H9 (cell line): Measurements from ENCODE around the gene GJA8. TPM values are rescaled to one million over a fixed set of nuclear protein-coding genes. Genes with fewer than 3 reads are reported as not detected.
"Not testable (repeated sequence)": the region's sequence is repeated elsewhere in the genome, so short reads cannot be mapped to it uniquely, and the experiment has no call there.

ENCODE experiments used
- DNase-seq: peaks from one replicate; pipeline ENCODE4 v3.0.0-alpha.2; 2017
- H2AFZ ChIP-seq: one replicate; pipeline ENCODE4 v1.6.1; 2013; ENCODE audit warnings: mild to moderate bottlenecking, low read length, control low read depth, moderate library complexity
- H2AK5ac ChIP-seq: 2 replicates; pipeline ENCODE4 v1.6.1; 2013; ENCODE audit warnings: low read length, control low read depth, mixed read lengths; ENCODE audit not compliant: insufficient read length
- H2BK120ac ChIP-seq: one replicate; pipeline ENCODE4 v1.6.1; 2013; ENCODE audit warnings: low read depth, mild to moderate bottlenecking, low read length, control low read depth, inconsistent platforms; ENCODE audit not compliant: poor library complexity, severe bottlenecking
- H2BK12ac ChIP-seq: 2 replicates; pipeline ENCODE4 v1.6.1; 2013; ENCODE audit warnings: low read length, control low read depth, mixed read lengths, low read depth; ENCODE audit not compliant: insufficient read length
- H2BK15ac ChIP-seq: 2 replicates; pipeline ENCODE4 v1.6.1; 2013; ENCODE audit warnings: low read depth, low read length, control low read depth
- H2BK20ac ChIP-seq: one replicate; pipeline ENCODE4 v1.6.1; 2013; ENCODE audit warnings: low read depth, mild to moderate bottlenecking, low read length, control low read depth, inconsistent platforms; ENCODE audit not compliant: poor library complexity, severe bottlenecking
- H2BK5ac ChIP-seq: 2 replicates; pipeline ENCODE4 v1.6.1; 2013; ENCODE audit warnings: low read length, control low read depth, mixed read lengths; ENCODE audit not compliant: insufficient read length
- H3K14ac ChIP-seq: 2 replicates; pipeline ENCODE4 v1.6.1; 2013; ENCODE audit warnings: low read length, control low read depth; ENCODE audit not compliant: insufficient read depth
- H3K18ac ChIP-seq: 2 replicates; pipeline ENCODE4 v1.6.1; 2013; ENCODE audit warnings: low read depth, mild to moderate bottlenecking, mixed read lengths, low read length, control low read depth; ENCODE audit not compliant: insufficient read length
- H3K23ac ChIP-seq: 2 replicates; pipeline ENCODE4 v1.6.1; 2013; ENCODE audit warnings: low read length, control low read depth, mixed read lengths, low read depth; ENCODE audit not compliant: insufficient read length
- H3K23me2 ChIP-seq: 2 replicates; pipeline ENCODE4 v1.6.1; 2013; ENCODE audit warnings: low read depth, mild to moderate bottlenecking, mixed read lengths, low read length, control low read depth; ENCODE audit not compliant: insufficient read length, poor library complexity, severe bottlenecking
- H3K27ac ChIP-seq: 2 replicates; pipeline ENCODE4 v1.5.1; 2013; ENCODE audit warnings: low read length, control low read depth, mixed read lengths, low read depth; ENCODE audit not compliant: insufficient read length
- H3K27me3 ChIP-seq: 2 replicates; pipeline ENCODE4 v1.6.1; 2013; ENCODE audit warnings: low read length, control low read depth, inconsistent platforms; ENCODE audit not compliant: insufficient read depth
- H3K4ac ChIP-seq: 2 replicates; pipeline ENCODE4 v1.6.1; 2013; ENCODE audit warnings: low read depth, mild to moderate bottlenecking, control low read depth, inconsistent platforms, low read length, moderate library complexity
- H3K4me1 ChIP-seq: 2 replicates; pipeline ENCODE4 v1.6.1; 2013; ENCODE audit warnings: low read length, control low read depth, inconsistent platforms; ENCODE audit not compliant: insufficient read depth
- H3K4me2 ChIP-seq: 2 replicates; pipeline ENCODE4 v1.6.1; 2013; ENCODE audit warnings: low read length, control low read depth, mixed read lengths; ENCODE audit not compliant: insufficient read length, insufficient read depth
- H3K56ac ChIP-seq: 2 replicates; pipeline ENCODE4 v1.6.1; 2013; ENCODE audit warnings: low read depth, mild to moderate bottlenecking, mixed read lengths, low read length, control low read depth; ENCODE audit not compliant: insufficient read length
- H3K79me1 ChIP-seq: 2 replicates; pipeline ENCODE4 v1.6.1; 2013; ENCODE audit warnings: low read depth, mild to moderate bottlenecking, moderate library complexity, low read length, control low read depth, inconsistent platforms; ENCODE audit not compliant: insufficient read depth, poor library complexity, severe bottlenecking
- H3K79me2 ChIP-seq: 2 replicates; pipeline ENCODE4 v1.6.1; 2013; ENCODE audit warnings: low read length, control low read depth, inconsistent platforms; ENCODE audit not compliant: insufficient read depth
- H3K9ac ChIP-seq: 2 replicates; pipeline ENCODE4 v1.6.1; 2013; ENCODE audit warnings: low read length, control low read depth, mixed read lengths; ENCODE audit not compliant: insufficient read length; ENCODE audit errors: extremely low read depth
- H3K9me3 ChIP-seq: one replicate; pipeline ENCODE4 v1.6.1; 2013; ENCODE audit warnings: low read depth, low read length, inconsistent platforms; ENCODE audit not compliant: control insufficient read depth
- H3T11ph ChIP-seq: one replicate; pipeline ENCODE4 v1.6.1; 2013; ENCODE audit warnings: mild to moderate bottlenecking, low read length, control low read depth, inconsistent platforms
- H4K20me1 ChIP-seq: one replicate; pipeline ENCODE4 v1.6.1; 2013; ENCODE audit not compliant: control insufficient read depth, insufficient read length, insufficient read depth
- H4K5ac ChIP-seq: 2 replicates; pipeline ENCODE4 v1.6.1; 2013; ENCODE audit warnings: low read depth, mild to moderate bottlenecking, mixed read lengths, low read length, control low read depth; ENCODE audit not compliant: insufficient read length
- H4K8ac ChIP-seq: replicated peaks from 2 replicates; pipeline ENCODE4 v1.6.1; 2013; ENCODE audit warnings: low read length, control low read depth, mixed read lengths, low read depth; ENCODE audit not compliant: insufficient read length
- H4K91ac ChIP-seq: 2 replicates; pipeline ENCODE4 v1.6.1; 2013; ENCODE audit warnings: low read depth, mild to moderate bottlenecking, moderate library complexity, mixed read lengths, low read length, control low read depth; ENCODE audit not compliant: insufficient read length
- H3K27ac Mint-ChIP-seq, 3 experiments: 2 replicates in 2 of 3; 3 replicates in 1 of 3; pipeline ENCODE4 v1.8.0; 2020 to 2021; ENCODE audit warnings: mixed read lengths in 3 of 3, mild to moderate bottlenecking in 1 of 3, moderate library complexity in 1 of 3
- H3K27me3 Mint-ChIP-seq: 2 replicates; pipeline ENCODE4 v1.8.0; 2021; ENCODE audit warnings: low read depth, mild to moderate bottlenecking, moderate library complexity, mixed read lengths
- H3K36me3 Mint-ChIP-seq, 3 experiments: 2 replicates in 2 of 3; 3 replicates in 1 of 3; pipeline ENCODE4 v1.8.0; 2020 to 2021; ENCODE audit warnings: low read depth in 3 of 3, mixed read lengths in 3 of 3; ENCODE audit not compliant: insufficient read depth in 1 of 3
- H3K4me1 Mint-ChIP-seq, 2 experiments: 2 replicates each; pipeline ENCODE4 v1.8.0; 2020; ENCODE audit warnings: mixed read lengths in 2 of 2
- H3K4me3 Mint-ChIP-seq, 2 experiments: 2 replicates in 1 of 2; 3 replicates in 1 of 2; pipeline ENCODE4 v1.8.0; 2020 to 2021; ENCODE audit warnings: mild to moderate bottlenecking in 2 of 2, mixed read lengths in 2 of 2, moderate library complexity in 1 of 2
- H3K9me3 Mint-ChIP-seq, 2 experiments: 2 replicates in 1 of 2; 3 replicates in 1 of 2; pipeline ENCODE4 v1.8.0; 2020; ENCODE audit warnings: mild to moderate bottlenecking in 2 of 2, mixed read lengths in 2 of 2, moderate library complexity in 1 of 2
- WGBS: extraction: QIAGEN DNeasy Blood & Tissue Kit; methylation state at CpG from one replicate; pipeline ENCODE4 v1.1.7; 2013; ENCODE audit warnings: missing lambda C conversion rate, low lambda C conversion rate, mixed read lengths; ENCODE audit not compliant: insufficient read length; ENCODE audit errors: extremely low coverage; 5-methylcytosine and 5-hydroxymethylcytosine counted together
- total RNA-seq: library from RNA; stranded (reverse); gene quantifications from 2 replicates; pipeline ENCODE4 v1.2.1, GENCODE V29; 2021

Gene GJA8
- total RNA-seq, 1 experiment from 2014 or later, result not detected

DNA sequence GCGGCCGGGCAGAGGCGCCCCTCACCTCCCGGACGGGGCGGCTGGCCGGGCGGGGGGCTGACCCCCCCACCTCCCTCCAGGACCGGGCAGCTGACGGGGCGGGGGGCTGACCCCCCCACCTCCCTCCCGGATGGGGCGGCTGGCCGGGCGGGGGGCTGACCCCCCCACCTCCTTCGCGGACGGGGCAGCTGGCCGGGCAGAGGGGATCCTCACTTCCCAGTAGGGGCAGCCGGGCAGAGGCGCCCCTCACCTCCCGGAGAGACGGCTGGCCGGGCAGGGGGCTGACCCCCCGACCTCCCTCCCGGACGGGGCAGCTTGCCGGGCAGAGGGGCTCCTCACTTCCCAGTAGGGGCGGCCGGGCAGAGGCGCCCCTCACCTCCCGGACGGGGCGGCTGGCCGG, 46.9 kb downstream of the GJA8 start:
- not testable (repeated sequence) for H3K27ac ChIP-seq, H2BK12ac ChIP-seq, H2BK20ac ChIP-seq, H3K4ac ChIP-seq, H2BK5ac ChIP-seq, H4K20me1 ChIP-seq, H3K27ac Mint-ChIP-seq, H4K8ac ChIP-seq, H3K4me3 Mint-ChIP-seq, H3K79me1 ChIP-seq, H3T11ph ChIP-seq, H3K9me3 ChIP-seq, H2AK5ac ChIP-seq, DNase-seq, H3K18ac ChIP-seq, H3K79me2 ChIP-seq, H2BK120ac ChIP-seq, H3K9ac ChIP-seq, H3K23me2 ChIP-seq, H3K27me3 Mint-ChIP-seq, H3K27me3 ChIP-seq, H4K5ac ChIP-seq, H3K14ac ChIP-seq, H4K91ac ChIP-seq, H3K23ac ChIP-seq, H3K4me1 Mint-ChIP-seq, H3K4me1 ChIP-seq, H3K4me2 ChIP-seq, H2BK15ac ChIP-seq, H2AFZ ChIP-seq, H3K56ac ChIP-seq
- H3K9me3 Mint-ChIP-seq, result peaks cover 2 to 11% of the 10 kb centered on the region in 2 experiments; a peak in 2 of 5 replicates
- WGBS, result no CpG with 5 or more reads among the region's 35 CpGs
- peaks cover 3 to 13% (median 8%) of the 10 kb centered on the region in 3 experiments; a peak in 5 of 7 replicates for H3K36me3 Mint-ChIP-seq

Other genes starting within 250 kb of the GJA8 start
- gene ACP6, start 232.3 kb upstream of the GJA8 start, total RNA-seq, result 15.3 and 17.1 TPM in 2 replicates
- 0.33 and 0.39 TPM in 2 replicates for gene GJA5, start 142.2 kb upstream of the GJA8 start, total RNA-seq
- 15.1 and 15.4 TPM in 2 replicates for gene GPR89B, start 25.6 kb downstream of the GJA8 start, total RNA-seq
- 9.0 and 9.2 TPM in 2 replicates for gene NBPF11, start 249.5 kb downstream of the GJA8 start, total RNA-seq